GM19468 (cell line): ENCODE data around the gene EBF3.

Experiments used
- ATAC-seq: cut with Tn5 transposase; IDR thresholded peaks from one replicate; pipeline ENCODE4 v1.9.1; 2021; ENCODE audit warnings: mild to moderate bottlenecking, moderate library complexity, moderate number of reproducible peaks; ENCODE audit not compliant: unreplicated experiment; ENCODE audit errors: extremely low read depth

The EBF3 gene

GRCh38 chr10:129820451-129820850 lies 143.6 kb downstream of the EBF3 start:
- no peak for ATAC-seq

GRCh38 chr10:129816656-129817045 lies 147.4 kb downstream of the EBF3 start:
- ATAC-seq = no peak

- no peak for ATAC-seq
Observed at GRCh38 chr10:129815898-129816655, 148.0 kb downstream of the EBF3 start.

- ATAC-seq = no peak
Observed at GRCh38 chr10:129814681-129815646, 149.1 kb downstream of the EBF3 start.

- no peak for ATAC-seq
Observed at GRCh38 chr10:129812398-129812797, 151.7 kb downstream of the EBF3 start.

- ATAC-seq = no peak
Observed at GRCh38 chr10:129811208-129811607, 152.9 kb downstream of the EBF3 start.

- ATAC-seq = no peak
Observed at GRCh38 chr10:129809841-129810240, 154.2 kb downstream of the EBF3 start.

GRCh38 chr10:129809431-129809830 lies 154.6 kb downstream of the EBF3 start:
- ATAC-seq = no peak

- ATAC-seq = no peak
Observed at GRCh38 chr10:129808092-129808983, 155.7 kb downstream of the EBF3 start.

GRCh38 chr10:129807211-129807610 lies 156.9 kb downstream of the EBF3 start:
- ATAC-seq = no peak

GRCh38 chr10:129800796-129801340 lies 163.2 kb downstream of the EBF3 start:
- no peak for ATAC-seq

GRCh38 chr10:129799942-129800341 lies 164.1 kb downstream of the EBF3 start:
- no peak for ATAC-seq

GRCh38 chr10:129796710-129797420 lies 167.2 kb downstream of the EBF3 start:
- ATAC-seq = no peak

GRCh38 chr10:129793996-129794395 lies 170.1 kb downstream of the EBF3 start:
- ATAC-seq = no peak

GRCh38 chr10:129793479-129793878 lies 170.6 kb downstream of the EBF3 start:
- no peak for ATAC-seq

- no peak for ATAC-seq
Observed at GRCh38 chr10:129792864-129793263, 171.2 kb downstream of the EBF3 start.

GRCh38 chr10:129792141-129792540 lies 171.9 kb downstream of the EBF3 start:
- no peak for ATAC-seq

GRCh38 chr10:129790715-129791446 lies 173.2 kb downstream of the EBF3 start:
- ATAC-seq = no peak

GRCh38 chr10:129788215-129788614 lies 175.9 kb downstream of the EBF3 start:
- no peak for ATAC-seq
